ENCODE measurements around the gene PTPRE.

GRCh38 chr10:127926455-127926854, 19.6 kb downstream of the PTPRE start:
- TF ChIP-seq CTCF (IDR thresholded peaks at IDR 0.05; ENCODE audit: low read depth, low read length), result no peak
- no peak for TF ChIP-seq POLR2A (IDR thresholded peaks at IDR 0.05; ENCODE audit: extremely low read depth, insufficient read length)
